Smooth muscle cell (in vitro differentiated cells): ENCODE data around the gene TTLL10. TPM values are rescaled to one million over a fixed set of nuclear protein-coding genes. Genes with fewer than 3 reads are reported as not detected.

Experiments
- DNase-seq: peaks from one replicate; lab custom pipeline; 2025; ENCODE audit not compliant: unreplicated experiment; lab: John Stamatoyannopoulos, UW
- H2AFZ ChIP-seq: fragments of 200-600 bp; sonication (generic); 2 replicates; pipeline ENCODE4 v1.6.0; 2016; ENCODE audit warnings: antibody characterized with exemption, low read depth, mild to moderate bottlenecking
- H3F3A ChIP-seq: fragments of 200-600 bp; sonication (generic); 2 replicates; pipeline ENCODE4 v1.6.0; 2017; ENCODE audit warnings: antibody characterized with exemption, low read depth
- H3K27ac ChIP-seq: fragments of 200-600 bp; sonication (generic); 2 replicates; pipeline ENCODE4 v1.5.1; 2016; ENCODE audit warnings: low read depth, mild to moderate bottlenecking
- H3K27me3 ChIP-seq: fragments of 200-600 bp; sonication (generic); 2 replicates; pipeline ENCODE4 v1.6.1; 2016; ENCODE audit warnings: low read depth, mild to moderate bottlenecking
- H3K36me3 ChIP-seq: fragments of 200-600 bp; sonication (generic); 2 replicates; pipeline ENCODE4 v1.5.1; 2016; ENCODE audit warnings: low read depth
- H3K4me1 ChIP-seq: fragments of 200-600 bp; sonication (generic); 2 replicates; pipeline ENCODE4 v1.5.1; 2016; ENCODE audit warnings: low read depth
- H3K4me2 ChIP-seq: fragments of 200-600 bp; sonication (generic); 2 replicates; pipeline ENCODE4 v1.6.0; 2016; ENCODE audit warnings: mild to moderate bottlenecking
- H3K4me3 ChIP-seq: fragments of 200-600 bp; sonication (generic); 2 replicates; pipeline ENCODE4 v1.5.1; 2016; ENCODE audit warnings: mild to moderate bottlenecking
- H3K79me2 ChIP-seq: fragments of 200-600 bp; sonication (generic); 2 replicates; pipeline ENCODE4 v1.6.0; 2016; ENCODE audit warnings: low read depth, mild to moderate bottlenecking
- H3K9ac ChIP-seq: fragments of 200-600 bp; sonication (generic); 2 replicates; pipeline ENCODE4 v1.6.0; 2016; ENCODE audit warnings: low read depth
- H3K9me3 ChIP-seq: fragments of 200-600 bp; sonication (generic); replicated peaks from 2 replicates; pipeline ENCODE4 v1.5.1; 2016; ENCODE audit warnings: low read depth
- H4K20me1 ChIP-seq: fragments of 200-600 bp; sonication (generic); 2 replicates; pipeline ENCODE4 v1.6.0; 2016; ENCODE audit warnings: low read depth
- WGBS: methylation state at CpG from one replicate; pipeline ENCODE4 v1.1.7; 2016; ENCODE audit warnings: low lambda C conversion rate; 5-methylcytosine and 5-hydroxymethylcytosine counted together
- polyA plus RNA-seq: library from polyadenylated mRNA; unstranded; fragments of >200 nt; fragmentation: Nextera tagmentation; extraction: Ambion mirVana; gene quantifications from 2 replicates; pipeline ENCODE4 v1.2.1, GENCODE V29; 2016
- total RNA-seq: library from RNA; depleted of rRNA; stranded (reverse); fragments of >200 nt; gene quantifications from 2 replicates; pipeline ENCODE4 v1.2.3, GENCODE V29; 2014
- TF ChIP-seq, protein P1 (sequence below): fragments of 200-600 bp; sonication (generic); IDR thresholded peaks from 2 replicates; pipeline ENCODE4 v1.5.1; 2017; ENCODE audit warnings: borderline replicate concordance, mild to moderate bottlenecking, antibody characterized with exemption; ENCODE audit not compliant: insufficient read depth, poor library complexity, severe bottlenecking

The TTLL10 gene
- total and polyA plus RNA-seq, 2 experiments from 2014 or later, result not detected

DNA sequence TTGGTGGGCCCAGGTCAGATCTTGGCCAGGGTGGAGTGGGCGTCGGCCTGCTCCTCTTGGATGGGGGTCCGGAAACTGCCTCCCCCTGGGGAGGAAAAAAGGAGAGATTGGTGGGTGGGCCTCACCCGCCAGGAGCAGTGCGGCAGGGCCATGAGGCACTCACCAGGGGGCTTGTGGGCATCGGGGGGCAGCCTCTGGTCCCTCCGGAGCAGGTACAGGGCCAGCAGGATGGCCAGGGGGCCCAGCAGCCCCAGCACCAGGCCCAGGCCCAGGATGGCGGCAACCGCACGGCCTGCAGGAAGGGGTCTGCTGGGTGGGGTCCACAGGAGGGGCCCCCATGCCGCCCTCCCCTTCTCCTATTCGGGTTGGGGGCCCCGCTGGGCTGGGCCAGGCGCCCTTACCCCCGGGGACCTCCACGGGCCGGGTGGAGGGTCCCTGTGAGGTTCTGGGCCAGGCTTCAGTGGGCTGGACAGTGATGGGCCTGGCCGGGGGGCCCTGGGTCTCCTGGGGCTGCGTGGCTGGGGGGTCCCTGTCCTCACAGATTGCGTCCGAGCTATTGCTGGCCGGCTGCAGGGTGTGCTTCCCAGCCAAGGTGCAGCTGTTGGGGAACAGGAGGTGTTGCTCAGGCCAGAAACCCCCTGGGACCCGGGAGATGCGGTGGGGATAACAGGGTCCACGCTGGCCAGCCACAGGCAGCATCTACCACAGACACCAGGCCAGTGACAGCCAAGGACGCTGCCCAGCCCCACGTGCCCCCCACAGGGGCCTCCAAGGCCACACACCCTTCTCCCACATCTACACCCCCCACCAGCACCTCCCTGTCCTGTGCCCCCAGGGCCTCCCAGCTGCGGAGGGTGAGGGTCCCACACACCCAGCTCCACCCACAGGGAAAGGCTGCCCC, 38.1 kb downstream of the TTLL10 start:
- TF ChIP-seq, protein P1, sequence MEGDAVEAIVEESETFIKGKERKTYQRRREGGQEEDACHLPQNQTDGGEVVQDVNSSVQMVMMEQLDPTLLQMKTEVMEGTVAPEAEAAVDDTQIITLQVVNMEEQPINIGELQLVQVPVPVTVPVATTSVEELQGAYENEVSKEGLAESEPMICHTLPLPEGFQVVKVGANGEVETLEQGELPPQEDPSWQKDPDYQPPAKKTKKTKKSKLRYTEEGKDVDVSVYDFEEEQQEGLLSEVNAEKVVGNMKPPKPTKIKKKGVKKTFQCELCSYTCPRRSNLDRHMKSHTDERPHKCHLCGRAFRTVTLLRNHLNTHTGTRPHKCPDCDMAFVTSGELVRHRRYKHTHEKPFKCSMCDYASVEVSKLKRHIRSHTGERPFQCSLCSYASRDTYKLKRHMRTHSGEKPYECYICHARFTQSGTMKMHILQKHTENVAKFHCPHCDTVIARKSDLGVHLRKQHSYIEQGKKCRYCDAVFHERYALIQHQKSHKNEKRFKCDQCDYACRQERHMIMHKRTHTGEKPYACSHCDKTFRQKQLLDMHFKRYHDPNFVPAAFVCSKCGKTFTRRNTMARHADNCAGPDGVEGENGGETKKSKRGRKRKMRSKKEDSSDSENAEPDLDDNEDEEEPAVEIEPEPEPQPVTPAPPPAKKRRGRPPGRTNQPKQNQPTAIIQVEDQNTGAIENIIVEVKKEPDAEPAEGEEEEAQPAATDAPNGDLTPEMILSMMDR, result no peak
- H3K4me1 ChIP-seq, result no peaks in the 10 kb centered on the region
- no peak overlapping the region for H3K27ac ChIP-seq
- H3K4me3 ChIP-seq, result no peak overlapping the region
- no peaks in the 10 kb centered on the region for H3K36me3 ChIP-seq
- 87% methylated on average over 22 of the region's 28 CpGs for WGBS
- H3K9ac ChIP-seq, result no peak overlapping the region
- no peak for DNase-seq
- no peaks in the 10 kb centered on the region for H3F3A ChIP-seq
- H4K20me1 ChIP-seq, result no peaks in the 10 kb centered on the region
- H3K4me2 ChIP-seq, result no peak overlapping the region
- no peaks in the 10 kb centered on the region for H3K27me3 ChIP-seq
- H2AFZ ChIP-seq, result no peak overlapping the region
- H3K79me2 ChIP-seq, result no peaks in the 10 kb centered on the region
- H3K9me3 ChIP-seq, result no peaks in the 10 kb centered on the region

DNA sequence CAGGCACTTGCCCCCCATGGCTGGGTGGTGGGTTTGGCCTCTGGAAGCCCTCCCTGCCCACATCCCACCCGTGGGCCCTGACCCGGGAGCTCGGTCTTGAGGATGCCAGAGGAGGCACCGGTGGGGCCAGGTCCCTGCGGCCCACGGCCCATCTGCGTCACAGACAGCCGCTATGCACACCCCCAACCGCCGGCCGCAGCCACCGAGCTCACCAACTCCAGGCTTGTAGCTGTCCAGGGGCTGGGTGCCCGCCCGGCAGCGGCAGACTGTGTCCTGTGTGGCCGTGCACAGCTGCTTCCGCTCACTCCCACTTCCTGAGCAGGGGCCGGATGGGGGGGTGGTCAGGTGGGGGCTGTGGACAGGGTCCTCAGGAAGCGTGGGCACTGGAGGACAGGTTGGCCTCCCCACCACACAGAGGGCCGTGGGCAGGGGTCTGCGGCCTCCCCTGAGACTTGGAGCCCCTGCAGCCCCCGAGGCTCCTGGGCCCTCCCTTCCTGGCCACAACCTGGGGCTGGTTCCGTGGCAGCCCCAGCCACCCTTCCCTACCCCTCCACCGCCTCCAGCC, 39.2 kb downstream of the TTLL10 start:
- 92% methylated on average over 23 of the region's 24 CpGs for WGBS
- Histone ChIP-seq H3K79me2 (no peaks in the 10 kb centered on the region), H3K27me3 (no peaks in the 10 kb centered on the region), H2AFZ (no peak overlapping the region), H3K9me3 (no peaks in the 10 kb centered on the region), H3K4me3 (no peak overlapping the region), H3K27ac (no peak overlapping the region), H3K9ac (no peak overlapping the region), H3F3A (no peaks in the 10 kb centered on the region), H3K4me1 (no peaks in the 10 kb centered on the region), H3K36me3 (no peaks in the 10 kb centered on the region), H3K4me2 (no peak overlapping the region), H4K20me1 (no peaks in the 10 kb centered on the region)
- TF ChIP-seq, protein P1, result no peak
- no peak for DNase-seq

DNA sequence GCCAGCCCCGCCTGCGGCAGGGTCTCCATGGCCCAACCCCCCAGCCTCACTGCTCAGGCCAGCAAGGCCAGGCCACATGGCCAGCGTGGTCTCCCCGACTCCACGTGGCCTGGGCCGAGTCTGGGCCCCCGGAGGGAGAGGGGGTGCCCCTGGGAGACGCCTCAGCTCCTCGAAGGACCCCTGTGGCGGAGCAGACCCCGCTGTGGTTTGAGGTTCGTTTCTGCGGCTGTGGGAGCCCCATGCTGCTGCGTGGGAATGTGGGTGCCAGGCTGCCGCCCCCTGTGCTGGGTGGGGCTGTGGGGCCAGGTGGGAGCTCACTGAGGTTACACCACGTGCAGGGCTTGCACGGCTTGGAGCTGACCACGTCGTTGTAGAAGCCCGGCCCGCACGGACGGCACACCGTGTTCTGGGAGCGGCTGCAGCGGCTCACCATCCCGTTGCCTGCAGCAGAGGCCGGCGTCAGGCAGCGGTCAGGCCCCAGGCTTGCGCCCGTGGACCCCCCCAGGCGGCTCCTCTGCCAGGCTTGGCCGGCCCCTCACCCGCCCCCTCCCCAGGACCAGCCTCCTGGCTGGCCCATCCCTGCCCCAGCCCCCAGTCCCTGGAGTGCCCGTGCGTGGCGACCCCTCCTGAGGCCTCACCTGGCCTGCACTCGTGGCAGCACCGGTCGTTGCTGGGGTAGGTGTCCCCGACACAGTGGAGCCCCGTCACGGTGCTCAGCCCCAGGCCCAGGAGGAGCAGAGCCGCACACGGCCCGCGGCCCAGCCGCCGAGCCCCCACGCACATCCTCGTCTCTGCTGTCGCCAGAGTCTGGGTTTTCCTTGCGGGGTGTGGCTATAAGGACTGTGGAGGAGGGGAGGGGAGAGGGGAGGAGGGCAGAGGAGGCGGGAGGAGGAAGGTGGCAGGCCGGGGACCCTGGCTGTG, 39.9 kb downstream of the TTLL10 start, which contains the start of gene TNFRSF4:
TSS of gene TNFRSF4 (minus strand) at position 809 of the 921 bp plus-strand sequence. CDS start at position 783, 26 bp downstream.
- Histone ChIP-seq H3K79me2 (no peaks in the 10 kb centered on the region), H3K27me3 (no peaks in the 10 kb centered on the region), H3K4me1 (no peaks in the 10 kb centered on the region), H3K36me3 (no peaks in the 10 kb centered on the region), H3F3A (no peaks in the 10 kb centered on the region), H3K4me3 (no peak within 1 kb of the TSS), H3K9me3 (no peaks in the 10 kb centered on the region), H3K9ac (no peak within 1 kb of the TSS), H2AFZ (no peak within 1 kb of the TSS), H3K4me2 (no peak within 1 kb of the TSS), H4K20me1 (peaks cover 7% of the 10 kb centered on the region), H3K27ac (no peak within 1 kb of the TSS)
- TF ChIP-seq, protein P1, result no peak
- DNase-seq, result no peak
- WGBS, result 89% methylated on average over 47 of the region's 56 CpGs
